ENCODE results near the gene TLNRD1. TPM values are rescaled to one million over a fixed set of nuclear protein-coding genes. Genes with fewer than 3 reads are reported as not detected.
"Not testable (repeated sequence)": the region's sequence is repeated elsewhere in the genome, so short reads cannot be mapped to it uniquely, and the experiment has no call there.

Gene TLNRD1
- total RNA-seq = 10 to 100 TPM in 1 of 2 donors, 1 to 10 TPM in 1; 9.2 to 19.5 TPM
- long read RNA-seq, full-length matches to known transcripts = 1 of 1 reads
- long read RNA-seq, partial matches to known transcripts = 0 of 1 reads
- long read RNA-seq, other reads (novel, unspliced or antisense) = 0 of 1 reads

DNA sequence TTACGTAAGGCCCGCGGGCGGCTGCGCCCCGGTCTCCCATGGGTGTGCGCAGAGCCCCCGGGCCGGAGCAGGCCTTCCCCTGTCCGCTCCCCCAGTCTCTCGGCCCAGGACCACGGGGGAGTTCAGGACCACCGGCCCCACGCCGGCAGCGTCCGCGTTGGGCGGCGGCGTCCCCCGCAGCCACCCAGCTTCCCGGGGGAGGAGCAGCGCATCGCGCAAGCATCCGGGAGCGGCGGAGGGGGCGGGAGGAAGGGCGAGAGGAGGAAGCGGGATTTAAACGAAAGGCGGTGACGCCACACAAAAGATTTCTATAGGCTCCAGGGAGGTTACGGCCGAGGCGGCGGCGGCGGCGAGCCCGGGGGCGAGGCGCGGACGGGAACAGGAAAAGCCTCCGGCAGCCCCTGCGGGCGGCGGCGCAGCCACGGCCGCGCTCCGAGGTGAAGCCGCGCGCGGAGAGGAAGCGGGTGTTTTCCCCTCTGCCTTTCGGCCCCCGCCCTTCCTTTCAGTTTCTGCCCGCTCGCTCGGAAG lies at the start of gene TLNRD1:
Gene TLNRD1, plus strand, starts transcription at position 300 of the 528 bp plus-strand sequence. CDS start 1,349 bp downstream, outside the sequence.
- ATAC-seq = peak; percentile 81 to 90
- DNase-seq = peak; percentile 93
- intact Hi-C loops (cut with DNase I) = no loop called here

DNA sequence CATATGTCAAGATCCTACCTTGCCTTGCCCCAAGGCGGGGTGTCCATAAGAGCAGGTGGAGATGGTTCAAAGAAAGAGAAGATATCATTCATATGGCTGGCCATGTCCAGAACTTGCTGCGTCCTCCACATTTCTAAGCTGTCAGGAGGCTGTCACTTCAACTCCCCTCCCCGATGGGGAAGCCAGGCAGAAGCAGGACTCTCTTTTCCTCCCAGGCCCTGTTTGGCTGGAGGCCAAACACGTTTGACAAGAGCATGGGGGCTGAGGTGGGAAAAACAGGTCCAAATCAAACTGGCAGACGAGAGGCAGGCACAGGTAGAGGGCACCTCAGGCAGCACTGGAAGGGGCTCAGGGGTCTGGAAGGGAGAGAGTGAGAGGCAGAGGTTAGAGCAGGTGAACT lies 48.8 kb upstream of the TLNRD1 start:
- DNase-seq (no peak), ATAC-seq (no peak)
- intact Hi-C loops (cut with DNase I) = loop anchor here in 1 of 2 donors (10.0 kb wide), 1 partner anchor 397 kb away; no protein-coding TSS in a partner anchor

DNA sequence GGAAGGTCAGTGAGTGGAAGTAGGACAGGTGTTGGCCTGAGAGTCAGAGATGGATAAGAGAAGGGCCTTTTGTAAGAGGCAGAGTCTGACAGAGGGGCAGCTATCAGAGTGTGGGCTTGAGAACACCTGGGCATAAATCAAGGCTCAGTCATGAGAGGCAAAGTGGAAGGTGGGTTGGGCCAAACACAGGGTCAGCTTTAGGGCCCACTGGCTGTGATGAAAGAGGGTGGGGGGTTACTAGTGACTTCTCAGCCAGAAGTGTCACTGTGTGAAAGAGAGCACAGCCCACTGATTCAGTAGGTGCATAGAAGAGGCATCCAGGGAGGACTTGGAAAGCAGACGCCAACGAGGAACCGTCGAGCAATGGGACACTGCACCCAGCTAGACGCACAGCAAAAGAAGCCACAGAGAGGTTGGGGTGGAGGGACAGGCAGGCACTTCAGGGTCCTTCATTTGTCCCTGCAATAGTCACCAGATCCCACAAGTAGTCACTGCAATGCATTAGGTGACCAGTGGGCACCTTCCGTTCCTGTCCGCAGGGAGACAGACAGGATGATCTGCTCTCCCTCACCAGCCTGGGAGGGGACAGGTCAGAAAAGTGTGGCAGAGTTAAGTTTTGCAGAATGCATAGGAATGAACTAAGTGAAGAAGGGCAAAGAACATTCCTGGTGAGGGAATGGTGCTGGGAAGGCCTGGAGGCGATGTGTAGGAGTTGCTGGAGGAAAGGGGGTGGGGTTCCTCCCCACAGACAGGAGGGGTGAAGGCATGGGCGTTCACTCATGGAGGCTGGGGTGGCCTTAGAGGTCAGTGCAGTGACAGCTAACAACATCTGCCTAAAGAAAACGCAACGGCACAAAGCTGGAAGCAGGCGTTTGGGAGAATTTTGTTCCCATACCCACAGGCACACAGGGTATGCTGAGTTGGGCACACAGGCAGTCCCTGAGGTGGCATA lies 47.4 kb upstream of the TLNRD1 start:
- intact Hi-C loops (cut with DNase I) = loop anchor here in 1 of 2 donors (10.0 kb wide), 1 partner anchor 398 kb away; no protein-coding TSS in a partner anchor
- DNase-seq (no peak), ATAC-seq (no peak)

DNA sequence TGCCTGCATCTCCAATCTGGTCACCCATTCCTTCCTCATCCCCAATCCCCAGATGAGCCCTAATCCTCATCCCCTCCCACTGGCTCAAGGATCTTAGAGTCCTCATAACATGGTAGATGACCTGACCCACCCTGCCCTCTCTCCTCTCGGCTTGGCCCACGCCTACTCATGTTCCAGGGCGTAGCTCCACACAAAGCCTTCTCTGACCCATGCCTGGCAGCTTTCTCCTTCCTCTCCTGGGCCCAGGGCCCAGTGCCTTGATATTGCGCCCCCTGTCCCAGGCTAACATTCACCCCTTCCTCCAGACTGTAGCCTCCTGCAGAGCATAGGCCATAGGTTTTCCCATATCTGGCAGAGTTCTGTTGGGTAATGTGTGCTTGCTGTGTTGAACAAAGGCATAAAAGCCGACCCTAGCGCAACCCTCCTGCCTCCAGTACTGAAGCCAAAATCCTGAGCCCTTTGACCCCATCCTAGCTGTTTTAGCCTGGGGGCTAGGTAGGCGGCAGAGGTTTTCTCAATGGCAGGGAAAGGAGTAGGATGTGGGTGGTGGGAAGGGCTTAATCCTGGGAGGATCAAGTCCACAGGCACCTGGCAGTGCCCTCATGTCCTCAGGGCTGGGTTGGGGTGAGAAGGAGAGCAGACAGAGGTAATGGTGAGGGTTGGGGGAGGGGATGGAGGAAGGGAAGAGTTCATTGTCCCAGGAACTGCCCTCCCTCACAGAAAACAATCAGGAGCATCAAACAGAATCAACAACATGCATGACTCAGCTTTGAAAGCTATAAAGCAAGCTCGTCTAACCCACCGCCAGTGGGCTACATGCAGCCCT lies 46.6 kb upstream of the TLNRD1 start:
- ATAC-seq (no peak), DNase-seq (no peak)
- intact Hi-C loops (cut with DNase I) = loop anchor here in 1 of 2 donors (10.0 kb wide), 1 partner anchor 399 kb away; no protein-coding TSS in a partner anchor

DNA sequence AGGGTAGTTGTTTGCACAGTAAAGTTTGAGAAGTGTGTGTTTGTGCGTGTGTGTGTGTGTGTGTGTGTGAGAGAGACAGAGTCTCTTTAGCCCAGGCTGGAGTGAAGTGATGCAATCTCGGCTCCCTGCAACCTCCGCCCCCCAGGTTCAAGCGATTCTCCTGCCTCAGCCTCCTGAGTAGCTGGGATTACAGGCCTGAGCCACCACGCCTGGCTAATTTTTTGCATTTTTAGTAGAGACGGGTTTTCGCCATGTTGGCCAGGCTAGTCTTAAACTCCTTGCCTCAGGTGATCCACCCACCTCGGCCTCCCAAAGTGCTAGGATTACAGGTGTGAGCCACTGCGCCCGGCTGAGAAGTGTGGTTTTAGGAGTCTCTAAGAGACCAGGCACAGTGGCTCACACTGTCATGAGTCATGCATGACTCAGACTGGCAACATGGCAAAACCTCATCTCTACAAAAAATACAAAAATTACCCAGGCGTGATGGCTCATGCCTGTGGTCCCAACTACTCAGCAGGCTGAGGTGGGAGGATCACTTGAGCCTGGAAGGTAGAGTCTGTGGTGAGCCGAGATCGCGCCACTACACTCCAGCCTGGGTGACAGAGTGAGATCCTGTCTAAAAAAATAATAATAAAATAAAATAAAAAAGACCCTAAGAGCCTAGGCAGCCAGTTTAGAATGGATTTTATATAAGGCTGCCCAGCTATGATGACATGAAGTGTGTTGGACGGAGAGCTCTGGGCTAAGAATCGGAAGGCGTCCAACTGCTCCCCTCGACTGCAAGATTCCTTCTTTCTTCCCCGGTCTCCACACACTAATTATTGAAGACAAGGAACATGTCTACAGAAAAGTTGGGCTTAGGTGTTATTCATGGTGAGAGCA lies 44.9 kb upstream of the TLNRD1 start:
- not testable (repeated sequence) for DNase-seq
- ATAC-seq = peak in 1 of 2 donors; percentile 77
- intact Hi-C loops (cut with DNase I) = loop anchor here in 1 of 2 donors (10.0 kb wide), 1 partner anchor 401 kb away; no protein-coding TSS in a partner anchor

DNA sequence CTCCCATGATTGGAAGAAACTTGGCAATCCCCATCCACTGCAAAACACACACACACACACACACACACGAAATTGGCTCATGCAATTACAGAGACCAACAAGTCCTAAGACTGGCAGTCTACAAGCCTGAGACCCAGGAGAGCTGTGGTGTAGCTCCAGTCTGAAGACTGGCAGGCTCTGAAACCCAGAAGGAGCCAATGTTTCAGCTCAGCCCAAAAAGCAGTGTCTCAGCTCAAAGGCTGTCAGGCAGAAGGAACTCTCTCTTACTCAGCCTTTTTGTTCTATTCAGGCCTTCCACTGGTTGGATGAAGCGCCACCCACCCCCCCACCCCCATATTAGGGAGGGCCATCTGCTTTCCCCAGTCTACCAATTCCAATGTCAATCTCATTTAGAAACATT lies 43.2 kb upstream of the TLNRD1 start:
- DNase-seq (no peak), ATAC-seq (no peak)
- intact Hi-C loops (cut with DNase I) = loop anchor here in 1 of 2 donors (10.0 kb wide), 1 partner anchor 403 kb away; no protein-coding TSS in a partner anchor

DNA sequence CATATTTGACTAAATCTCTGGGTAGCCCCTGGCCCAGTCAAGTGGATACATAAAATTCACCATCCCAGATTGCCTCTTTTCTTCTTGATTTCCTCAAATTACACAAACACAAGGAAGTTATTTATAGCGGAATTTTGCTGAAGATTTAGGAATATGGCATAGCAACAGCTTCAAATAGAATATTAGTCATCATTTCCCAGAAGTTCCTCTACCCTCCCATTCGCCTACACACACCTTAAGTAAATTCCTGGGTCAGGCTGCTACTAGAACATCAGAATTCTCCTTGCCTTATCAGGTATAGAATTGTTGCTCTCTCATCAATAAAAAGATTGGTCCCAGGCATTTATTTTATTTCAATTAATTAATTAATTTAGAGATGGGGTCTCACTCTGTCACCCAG lies 42.7 kb upstream of the TLNRD1 start:
- no peak for ATAC-seq
- intact Hi-C loops (cut with DNase I) = loop anchor here in 1 of 2 donors (10.0 kb wide), 1 partner anchor 403 kb away; no protein-coding TSS in a partner anchor
- DNase-seq = no peak

DNA sequence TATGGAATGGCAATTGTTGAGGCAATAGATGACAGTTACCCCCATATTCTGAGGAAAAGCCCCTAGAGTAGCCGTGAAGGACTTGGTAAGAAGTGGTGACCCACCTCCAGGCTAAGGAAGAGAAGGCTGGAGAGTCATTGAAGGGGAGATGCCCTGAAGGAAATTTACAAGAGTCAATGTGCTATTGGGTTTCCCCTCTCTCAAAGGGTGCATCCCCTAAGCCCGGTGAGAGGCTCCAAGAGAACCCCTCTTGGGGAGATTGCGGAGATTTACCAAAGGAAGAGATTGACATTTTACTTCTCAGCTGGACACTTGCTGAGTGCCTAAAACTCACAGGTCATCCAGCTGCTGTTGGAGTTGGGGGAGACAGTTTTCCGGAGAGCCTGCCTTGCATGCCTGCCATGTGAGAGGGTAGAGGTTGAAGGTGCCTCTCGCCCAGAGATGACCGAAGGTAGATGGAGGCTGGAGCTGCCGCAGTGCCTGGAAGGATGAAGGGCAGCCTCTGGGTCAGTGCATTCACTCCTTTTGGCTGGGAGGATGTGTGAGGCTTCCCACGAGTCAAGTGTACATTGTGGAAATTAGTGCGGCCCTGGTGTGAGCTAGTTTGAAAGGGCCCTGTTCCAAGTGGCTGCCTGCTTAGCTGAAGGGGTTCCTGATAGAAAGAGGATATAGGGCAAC lies 41.8 kb upstream of the TLNRD1 start:
- intact Hi-C loops (cut with DNase I) = loop anchor here in 1 of 2 donors (10.0 kb wide), 1 partner anchor 404 kb away; no protein-coding TSS in a partner anchor
- ATAC-seq (no peak), DNase-seq (no peak)

DNA sequence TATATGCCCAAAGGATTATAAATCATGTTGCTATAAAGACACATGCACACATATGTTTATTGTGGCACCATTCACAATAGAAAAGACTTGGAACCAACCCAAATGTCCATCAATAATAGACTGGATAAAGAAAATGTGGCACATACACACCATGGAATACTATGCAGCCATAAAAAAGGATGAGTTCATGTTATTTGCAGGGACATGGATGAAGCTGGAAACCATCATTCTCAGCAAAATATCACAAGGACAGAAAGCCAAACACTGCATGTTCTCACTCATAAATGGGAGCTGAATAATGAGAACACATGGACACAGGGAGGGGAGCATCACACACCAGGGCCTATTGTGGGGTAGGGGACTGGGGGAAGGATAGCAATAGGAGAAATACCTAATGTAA lies 35.3 kb upstream of the TLNRD1 start:
- intact Hi-C loops (cut with DNase I) = loop anchor here in 1 of 2 donors (5.0 kb wide), 1 partner anchor 188 kb away; the partner anchor contains the start of gene CEMIP
- DNase-seq = not testable (repeated sequence)

DNA sequence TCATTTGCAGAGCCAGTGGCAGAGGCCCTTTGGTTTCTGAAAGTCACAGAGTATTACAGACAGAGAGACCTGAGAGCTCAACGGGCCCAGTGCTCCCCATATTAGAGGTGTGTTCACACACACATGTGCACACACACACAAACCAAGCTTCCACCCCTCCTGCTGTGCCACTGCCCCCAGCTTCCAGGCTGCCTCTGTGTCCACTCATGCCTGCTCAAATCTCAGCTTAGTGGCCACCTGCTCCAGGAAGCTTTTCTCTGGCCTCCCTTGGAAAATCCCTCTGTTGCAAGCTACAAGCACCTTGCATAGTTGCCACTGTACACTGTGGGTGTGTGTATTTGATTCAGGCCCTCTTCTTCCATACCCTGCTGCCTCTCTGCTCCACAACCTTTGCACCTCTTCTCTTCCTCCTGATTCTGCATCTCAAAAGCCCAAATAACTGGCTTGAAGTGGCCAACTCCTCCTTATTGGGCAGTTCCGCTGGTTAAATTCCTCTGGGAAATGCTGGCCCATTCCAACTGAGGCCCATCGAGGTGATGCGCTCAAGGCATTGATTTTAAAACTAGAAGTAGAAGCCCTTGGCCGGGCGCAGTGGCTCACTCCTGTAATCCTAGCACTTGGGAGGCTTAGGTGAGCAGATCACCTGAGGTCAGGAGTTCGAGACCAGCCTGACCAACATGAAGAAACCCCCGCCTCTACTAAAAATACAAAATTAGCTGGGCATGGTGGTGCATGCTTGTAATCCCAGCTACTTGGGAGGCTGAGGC lies 34.1 kb upstream of the TLNRD1 start:
- intact Hi-C loops (cut with DNase I) = loop anchor here in 1 of 2 donors (5.0 kb wide), 1 partner anchor 189 kb away; the partner anchor contains the start of gene CEMIP
- DNase-seq (no peak), ATAC-seq (no peak)

More for the DNA sequence above, 35.3 kb upstream of the TLNRD1 start:
- not testable (repeated sequence) for ATAC-seq

DNA sequence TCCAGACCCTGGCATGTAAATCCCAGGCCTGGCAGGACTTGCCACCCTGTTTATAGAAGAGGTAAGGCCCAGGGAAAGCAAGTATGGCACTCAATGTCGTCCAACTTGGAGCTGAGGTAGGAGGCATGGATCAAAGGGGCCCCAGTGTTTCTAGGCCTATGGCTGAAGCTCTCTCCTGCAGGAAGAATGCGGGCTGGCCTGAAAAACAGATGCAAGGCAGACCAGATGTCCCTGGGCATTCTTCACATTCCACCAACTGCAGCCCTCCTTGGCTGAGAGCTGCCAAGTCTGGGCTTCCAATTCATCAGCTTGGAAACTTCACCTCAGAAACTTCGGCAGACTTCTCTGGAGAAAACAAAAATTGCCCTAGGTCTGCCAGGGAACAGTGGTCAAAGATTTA lies 33.3 kb upstream of the TLNRD1 start:
- ATAC-seq (peak in 1 of 2 donors; percentile 50), DNase-seq (no peak)
- intact Hi-C loops (cut with DNase I) = loop anchor here in 1 of 2 donors (5.0 kb wide), 1 partner anchor 190 kb away; the partner anchor contains the start of gene CEMIP

DNA sequence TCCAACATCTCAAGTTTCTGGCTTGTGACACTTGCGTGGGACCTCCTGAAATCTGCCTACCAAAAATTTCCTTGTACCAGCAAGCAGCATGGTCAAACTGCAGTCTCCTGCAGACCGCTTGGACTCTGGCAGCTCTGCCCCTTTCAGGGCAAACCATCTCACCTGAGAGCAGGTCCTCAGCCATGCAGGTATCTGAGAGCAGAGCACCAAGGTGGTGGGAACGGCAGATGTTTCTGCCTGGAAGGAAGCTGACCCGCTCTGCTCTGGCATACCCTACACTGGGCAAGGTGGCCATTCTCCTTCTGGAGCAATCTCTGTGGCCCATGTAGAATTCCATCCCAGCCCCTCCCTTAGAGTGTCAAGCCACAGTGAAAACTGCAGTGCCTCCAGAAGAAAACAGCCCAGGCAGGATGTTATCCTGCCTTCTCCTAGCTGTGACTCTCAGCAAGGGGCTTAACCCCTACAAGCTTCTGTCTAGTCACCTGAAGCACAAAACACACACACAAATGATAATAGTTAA lies 32.7 kb upstream of the TLNRD1 start:
- intact Hi-C loops (cut with DNase I) = loop anchor here in 1 of 2 donors (5.0 kb wide), 1 partner anchor 191 kb away; the partner anchor contains the start of gene CEMIP
- DNase-seq = no peak
- ATAC-seq = no peak

DNA sequence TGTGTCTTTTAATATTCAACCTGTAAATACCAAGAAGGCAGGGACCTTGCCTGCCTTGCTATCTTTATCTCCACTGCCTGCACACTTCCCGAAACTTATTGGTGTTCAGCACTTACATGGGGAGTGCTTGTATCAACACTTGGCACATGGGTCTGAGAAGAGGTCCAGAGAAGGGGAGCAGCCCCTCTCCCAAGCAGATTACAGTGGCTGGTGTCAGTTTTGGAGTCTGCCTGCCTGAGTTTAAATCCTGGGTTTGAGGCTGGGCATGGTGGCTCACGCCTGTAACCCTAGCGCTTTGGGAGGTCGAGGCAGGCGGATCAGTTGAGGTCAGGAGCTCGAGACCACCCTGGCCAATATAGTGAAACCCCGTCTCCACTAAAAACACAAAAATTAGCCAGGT lies 31.4 kb upstream of the TLNRD1 start:
- no peak for ATAC-seq
- intact Hi-C loops (cut with DNase I) = loop anchor here in 1 of 2 donors (5.0 kb wide), 1 partner anchor 192 kb away; the partner anchor contains the start of gene CEMIP
- DNase-seq = no peak

DNA sequence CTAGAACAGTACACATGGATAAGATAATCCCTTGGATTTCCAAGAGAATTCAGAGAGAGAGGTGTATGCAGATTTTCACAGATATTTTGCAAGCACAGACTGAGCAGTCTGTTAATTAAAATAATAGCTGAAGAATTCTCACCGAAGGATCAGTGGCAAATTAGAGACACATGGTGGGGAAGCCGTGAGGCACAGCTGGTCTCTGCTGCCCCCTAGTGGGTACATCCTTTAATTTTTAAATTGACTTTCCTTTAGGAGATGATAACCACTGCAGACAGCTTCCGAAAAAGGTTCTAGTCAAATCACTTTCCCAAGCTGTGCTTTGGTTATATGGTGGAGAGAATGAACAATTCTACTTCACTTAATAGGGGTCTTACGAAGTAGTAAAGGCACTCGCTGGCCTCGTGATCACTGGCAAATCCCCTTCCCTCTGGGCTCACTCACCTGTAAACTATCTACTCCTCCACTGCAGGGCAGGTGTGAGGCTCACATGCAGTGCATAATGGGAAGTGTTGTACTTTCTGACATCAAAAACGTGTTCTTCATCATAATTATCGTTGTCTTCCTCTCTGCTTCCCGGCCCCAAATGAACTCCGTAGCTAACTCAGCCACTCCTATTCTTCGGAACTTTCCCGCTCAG lies 30.6 kb upstream of the TLNRD1 start:
- DNase-seq (peak; percentile 55), ATAC-seq (peak; percentile 59 to 72)
- intact Hi-C loops (cut with DNase I) = loop anchor here (2.0 to 10.0 kb wide), 5 partner anchors 191 to 515 kb away; partner anchors contain the start of gene CEMIP (in 1 of the 2)

DNA sequence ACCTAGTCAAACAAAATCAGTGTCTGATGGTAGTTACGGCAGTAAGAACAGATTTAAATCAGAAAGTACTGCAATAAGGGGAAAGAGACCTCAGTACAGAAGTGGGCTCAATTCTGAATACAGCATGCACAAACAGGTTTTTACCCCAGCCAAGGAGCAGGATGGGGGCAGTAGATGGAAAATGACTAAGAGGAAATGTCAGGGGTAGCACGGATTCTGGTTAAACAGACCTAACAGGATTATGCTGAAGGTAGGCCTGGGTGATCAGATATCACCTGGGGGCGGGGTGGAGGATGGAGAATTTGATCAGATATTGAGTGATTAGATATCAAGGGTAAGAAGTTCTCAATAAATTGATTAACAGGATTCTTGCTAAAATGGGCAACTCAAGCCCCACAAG lies 30.1 kb upstream of the TLNRD1 start:
- intact Hi-C loops (cut with DNase I) = loop anchor here (2.0 to 10.0 kb wide), 5 partner anchors 192 to 516 kb away; partner anchors contain the start of gene CEMIP (in 1 of the 2)
- no peak for DNase-seq
- ATAC-seq = no peak
